Measurements from ENCODE around the gene ALDH3A1. TPM values are rescaled to one million over a fixed set of nuclear protein-coding genes. Genes with fewer than 3 reads are reported as not detected.
A peak's percentile ranks its signal among the peaks of the same experiment; 100 is the strongest.

The ALDH3A1 gene
- total RNA-seq, 1 donor from 2014 or later: 24.2 TPM

DNA sequence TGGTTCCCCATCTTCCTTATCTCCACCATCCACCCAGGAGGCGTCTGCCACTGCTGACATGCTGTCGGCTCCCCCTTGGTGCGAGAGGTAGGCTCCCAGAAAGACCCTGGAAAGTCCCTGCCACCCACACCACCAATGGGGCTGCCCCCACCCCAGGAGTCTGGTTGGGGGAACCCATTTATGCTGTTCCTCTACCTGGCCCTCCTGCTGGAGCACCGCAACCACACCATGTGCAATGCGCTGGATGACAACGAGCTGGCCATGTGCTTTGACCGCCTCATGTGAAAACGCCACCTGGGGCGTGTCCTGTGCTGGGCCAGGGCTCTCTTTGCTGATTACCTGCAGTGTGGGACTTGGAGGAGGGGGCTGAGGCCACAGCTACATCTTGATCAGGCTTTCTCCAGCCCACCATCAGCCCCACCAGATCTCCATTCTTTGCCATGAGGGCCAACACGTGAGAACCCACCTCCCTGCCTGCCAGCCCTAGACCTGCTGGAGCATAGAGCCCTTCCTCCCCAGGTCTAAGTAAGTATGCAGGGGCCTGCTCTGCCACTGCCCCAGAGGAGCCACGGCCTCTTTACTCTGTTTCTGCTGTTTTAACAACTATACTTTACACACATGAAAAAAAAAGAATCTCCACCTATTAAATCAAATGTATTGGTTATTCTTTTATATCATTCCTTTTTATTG, 7.9 kb upstream of the ALDH3A1 start:
- Histone ChIP-seq H3K4me3 (ENCODE audit: low read depth, low read length) (no peak overlapping the region), H3K36me3 (ENCODE audit: control insufficient read depth, insufficient read depth, low read length) (no peaks in the 10 kb centered on the region), H3K27me3 (ENCODE audit: control insufficient read depth, insufficient read depth, low read length) (no peaks in the 10 kb centered on the region)
- TF ChIP-seq, protein P1, sequence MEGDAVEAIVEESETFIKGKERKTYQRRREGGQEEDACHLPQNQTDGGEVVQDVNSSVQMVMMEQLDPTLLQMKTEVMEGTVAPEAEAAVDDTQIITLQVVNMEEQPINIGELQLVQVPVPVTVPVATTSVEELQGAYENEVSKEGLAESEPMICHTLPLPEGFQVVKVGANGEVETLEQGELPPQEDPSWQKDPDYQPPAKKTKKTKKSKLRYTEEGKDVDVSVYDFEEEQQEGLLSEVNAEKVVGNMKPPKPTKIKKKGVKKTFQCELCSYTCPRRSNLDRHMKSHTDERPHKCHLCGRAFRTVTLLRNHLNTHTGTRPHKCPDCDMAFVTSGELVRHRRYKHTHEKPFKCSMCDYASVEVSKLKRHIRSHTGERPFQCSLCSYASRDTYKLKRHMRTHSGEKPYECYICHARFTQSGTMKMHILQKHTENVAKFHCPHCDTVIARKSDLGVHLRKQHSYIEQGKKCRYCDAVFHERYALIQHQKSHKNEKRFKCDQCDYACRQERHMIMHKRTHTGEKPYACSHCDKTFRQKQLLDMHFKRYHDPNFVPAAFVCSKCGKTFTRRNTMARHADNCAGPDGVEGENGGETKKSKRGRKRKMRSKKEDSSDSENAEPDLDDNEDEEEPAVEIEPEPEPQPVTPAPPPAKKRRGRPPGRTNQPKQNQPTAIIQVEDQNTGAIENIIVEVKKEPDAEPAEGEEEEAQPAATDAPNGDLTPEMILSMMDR (IDR thresholded peaks at IDR 0.05; ENCODE audit: insufficient read depth, low read length, severe bottlenecking): no peak
- no peak for DNase-seq (ENCODE audit: low read depth)
- FAIRE-seq: peak; percentile 77

DNA sequence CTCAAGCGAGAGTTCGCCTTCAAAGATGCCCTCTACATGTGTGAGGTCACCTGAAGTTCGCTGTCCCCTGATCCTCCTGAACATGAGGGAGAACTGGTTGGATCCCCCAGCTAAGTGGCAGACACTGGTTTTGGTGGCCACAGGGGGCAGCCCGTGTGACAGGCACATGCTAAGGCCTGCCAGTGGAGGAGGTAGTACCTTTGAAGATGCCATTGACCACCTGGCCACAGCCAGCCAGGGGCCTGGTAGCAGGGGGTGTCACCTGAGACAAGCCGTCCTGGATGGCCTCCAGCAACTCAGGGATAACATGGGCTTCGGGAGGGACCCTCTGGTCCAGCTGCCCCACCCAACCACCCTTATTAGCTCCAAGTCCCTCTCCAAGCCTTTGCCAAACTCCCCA, 7.3 kb upstream of the ALDH3A1 start:
- FAIRE-seq (no peak), DNase-seq (ENCODE audit: low read depth) (no peak)

DNA sequence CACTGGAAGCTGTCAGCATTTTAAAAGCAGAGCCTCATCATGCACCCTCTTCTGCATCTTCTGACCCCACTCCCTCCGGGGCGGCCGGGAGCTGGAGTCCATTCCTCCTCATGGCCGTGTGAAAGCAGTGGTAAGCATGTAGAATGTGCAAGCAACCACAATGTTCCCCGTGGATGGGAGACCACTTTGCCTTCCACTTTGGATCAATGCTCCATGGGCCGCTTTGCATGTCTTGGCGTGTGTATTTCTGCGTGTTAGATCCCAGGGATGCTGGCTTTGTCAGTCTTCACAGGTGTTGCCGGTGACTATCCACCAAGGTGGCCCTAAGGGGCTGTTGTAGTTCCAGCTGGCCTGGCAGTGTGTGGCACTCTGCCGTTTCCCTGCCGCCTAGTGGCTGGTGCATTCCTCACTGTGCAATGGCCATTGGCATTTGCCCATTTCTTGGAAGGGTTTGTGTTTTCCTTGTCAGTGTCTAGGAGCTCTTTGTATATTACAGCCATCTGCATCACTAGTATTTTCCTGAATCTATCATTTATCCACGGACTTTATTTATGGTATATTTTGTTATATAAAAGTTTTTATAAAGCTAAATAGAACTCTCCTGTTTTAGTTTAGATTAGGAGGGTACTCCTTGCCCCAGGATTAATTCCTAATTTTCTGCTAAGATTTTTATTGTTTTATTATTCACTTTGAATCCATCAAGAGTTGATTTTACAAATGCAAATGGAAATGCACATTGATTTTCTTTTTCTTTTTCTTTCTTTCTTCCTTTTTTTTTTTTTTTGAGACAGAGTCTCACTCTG, 5.8 kb upstream of the ALDH3A1 start:
- FAIRE-seq (no peak), DNase-seq (ENCODE audit: low read depth) (peak; percentile 61)
- no peak overlapping the region for H3K4me3 ChIP-seq (ENCODE audit: low read depth, low read length)
- no peaks in the 10 kb centered on the region for H3K27me3 ChIP-seq (ENCODE audit: control insufficient read depth, insufficient read depth, low read length)
- TF ChIP-seq, protein P1 (IDR thresholded peaks at IDR 0.05; ENCODE audit: insufficient read depth, low read length, severe bottlenecking): peak; percentile 88
- no peaks in the 10 kb centered on the region for H3K36me3 ChIP-seq (ENCODE audit: control insufficient read depth, insufficient read depth, low read length)

More for the DNA sequence above, 7.3 kb upstream of the ALDH3A1 start:
- TF ChIP-seq, protein P1 (IDR thresholded peaks at IDR 0.05; ENCODE audit: insufficient read depth, low read length, severe bottlenecking): no peak
- H3K27me3 ChIP-seq (ENCODE audit: control insufficient read depth, insufficient read depth, low read length): no peaks in the 10 kb centered on the region
- H3K36me3 ChIP-seq (ENCODE audit: control insufficient read depth, insufficient read depth, low read length): no peaks in the 10 kb centered on the region
- no peak overlapping the region for H3K4me3 ChIP-seq (ENCODE audit: low read depth, low read length)

DNA sequence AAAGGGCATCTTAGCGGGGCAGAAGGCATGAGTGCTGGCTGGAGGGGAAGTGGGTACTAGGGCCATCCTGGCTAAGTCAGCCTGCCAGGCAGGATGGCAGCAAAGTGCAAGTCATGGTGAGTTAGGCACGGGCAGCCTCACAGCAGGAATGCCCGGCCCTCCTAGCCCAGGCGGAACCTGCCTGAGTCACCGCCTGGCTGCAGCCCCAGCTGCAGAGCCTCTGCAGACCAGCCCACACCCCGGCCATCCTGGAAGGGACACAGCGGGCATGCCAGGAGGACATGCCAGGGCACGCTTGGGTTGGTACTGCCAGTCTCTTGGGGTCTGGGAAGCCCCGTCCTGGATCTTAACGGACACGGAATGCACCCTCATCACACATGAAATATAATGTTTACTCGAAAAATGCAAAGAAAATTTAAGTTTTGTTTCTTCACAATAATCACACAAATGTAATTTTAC, 5.0 kb upstream of the ALDH3A1 start:
- TF ChIP-seq, protein P1 (IDR thresholded peaks at IDR 0.05; ENCODE audit: insufficient read depth, low read length, severe bottlenecking): no peak
- no peak overlapping the region for H3K4me3 ChIP-seq (ENCODE audit: low read depth, low read length)
- FAIRE-seq (peak; percentile 94), DNase-seq (ENCODE audit: low read depth) (peak; percentile 93)
- H3K27me3 ChIP-seq (ENCODE audit: control insufficient read depth, insufficient read depth, low read length): no peaks in the 10 kb centered on the region
- H3K36me3 ChIP-seq (ENCODE audit: control insufficient read depth, insufficient read depth, low read length): no peaks in the 10 kb centered on the region

DNA sequence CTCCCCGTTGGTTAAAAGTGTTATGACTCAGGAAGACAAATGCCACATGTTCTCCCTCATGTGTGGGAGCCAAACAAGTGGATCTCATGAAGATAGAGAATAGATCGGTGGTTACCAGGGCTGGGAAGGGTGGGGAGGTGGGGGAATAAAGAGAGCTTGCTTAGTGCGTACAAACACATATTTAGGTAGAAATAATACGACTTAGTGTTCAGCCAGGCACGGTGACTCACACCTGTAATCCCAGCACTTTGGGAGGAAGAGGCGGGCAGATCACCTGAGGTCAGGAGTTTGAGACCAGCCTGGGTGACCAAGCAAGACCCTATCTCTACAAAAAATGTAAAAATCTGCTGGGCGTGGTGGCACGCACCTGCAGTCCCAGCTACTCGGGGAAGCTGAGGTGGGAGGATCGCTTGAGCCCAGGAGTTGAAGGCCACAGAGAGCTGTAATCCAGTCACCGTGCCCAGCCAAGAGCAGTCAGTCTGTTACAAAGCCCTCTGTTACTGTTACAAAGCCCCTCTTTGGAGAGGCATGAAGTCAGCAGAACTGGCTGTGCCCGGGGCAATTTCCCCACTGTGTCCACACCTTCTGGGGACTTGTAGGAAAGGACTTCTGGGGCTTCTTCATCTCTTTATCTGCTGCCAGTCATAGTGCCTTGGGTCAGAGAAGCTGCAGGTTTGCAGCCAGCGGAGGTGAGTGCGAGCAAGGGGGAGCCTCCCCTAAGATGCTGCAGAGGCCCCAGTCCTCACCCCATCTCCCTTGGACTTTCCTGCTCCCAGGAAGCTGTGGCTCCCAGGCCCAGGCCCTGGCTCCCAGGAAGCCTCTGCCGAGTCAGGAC, 4.3 kb upstream of the ALDH3A1 start:
- H3K4me3 ChIP-seq (ENCODE audit: low read depth, low read length): no peak overlapping the region
- TF ChIP-seq, protein P1 (IDR thresholded peaks at IDR 0.05; ENCODE audit: insufficient read depth, low read length, severe bottlenecking): no peak
- H3K27me3 ChIP-seq (ENCODE audit: control insufficient read depth, insufficient read depth, low read length): no peaks in the 10 kb centered on the region
- peak; percentile 61 for DNase-seq (ENCODE audit: low read depth)
- H3K36me3 ChIP-seq (ENCODE audit: control insufficient read depth, insufficient read depth, low read length): no peaks in the 10 kb centered on the region
- FAIRE-seq: no peak
